ENCODE results near the gene SOD1.

Gene SOD1

DNA sequence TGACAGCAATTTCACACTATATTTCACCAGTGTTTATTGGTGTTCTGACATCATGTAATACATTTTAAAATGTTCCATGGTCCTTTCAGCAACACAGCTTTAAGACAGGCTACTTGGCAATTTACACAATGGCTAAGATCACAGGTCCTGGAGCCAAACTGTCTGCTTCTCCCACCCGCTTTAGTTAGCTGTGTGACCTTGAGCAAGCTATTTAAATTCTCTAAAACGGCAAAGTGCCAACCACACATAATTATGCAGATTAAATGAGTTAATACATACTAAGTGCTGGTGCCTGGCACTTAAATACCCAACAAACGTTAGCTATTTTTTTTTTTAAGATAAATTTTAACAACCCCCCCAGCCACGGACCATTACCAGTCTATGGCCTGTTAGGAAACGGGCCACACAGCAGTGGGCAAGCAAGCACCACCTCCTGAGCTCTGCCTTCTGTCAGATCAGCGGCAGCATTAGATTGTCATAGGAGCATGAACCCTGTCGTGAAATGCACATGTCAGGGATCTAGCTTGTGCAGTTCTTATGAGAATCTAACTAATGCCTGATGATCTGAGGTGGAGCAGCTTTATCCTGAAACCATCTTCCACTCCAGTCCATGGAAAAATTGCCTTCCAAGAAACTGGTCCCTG is 26.9 kb downstream of the SOD1 start:
- DNase-seq = no peak

DNA sequence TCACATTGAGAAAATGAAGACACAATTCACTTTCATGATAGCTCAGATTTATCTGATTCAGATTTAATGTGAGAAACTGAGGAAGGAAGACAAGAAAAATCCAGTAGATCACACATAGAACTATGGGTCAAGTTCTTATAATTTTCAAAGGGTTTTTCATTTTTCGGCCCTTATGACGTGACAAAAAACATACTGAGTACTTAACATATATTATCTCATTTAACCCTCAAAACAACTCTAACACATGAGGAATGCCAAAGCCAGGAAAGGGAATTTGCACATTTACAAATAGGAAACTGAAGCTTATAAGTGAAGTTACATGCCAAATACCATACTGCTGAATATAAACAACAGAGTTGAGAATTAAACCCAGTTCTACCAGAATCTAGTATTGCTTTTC is 27.6 kb downstream of the SOD1 start:
- DNase-seq = no peak

DNA sequence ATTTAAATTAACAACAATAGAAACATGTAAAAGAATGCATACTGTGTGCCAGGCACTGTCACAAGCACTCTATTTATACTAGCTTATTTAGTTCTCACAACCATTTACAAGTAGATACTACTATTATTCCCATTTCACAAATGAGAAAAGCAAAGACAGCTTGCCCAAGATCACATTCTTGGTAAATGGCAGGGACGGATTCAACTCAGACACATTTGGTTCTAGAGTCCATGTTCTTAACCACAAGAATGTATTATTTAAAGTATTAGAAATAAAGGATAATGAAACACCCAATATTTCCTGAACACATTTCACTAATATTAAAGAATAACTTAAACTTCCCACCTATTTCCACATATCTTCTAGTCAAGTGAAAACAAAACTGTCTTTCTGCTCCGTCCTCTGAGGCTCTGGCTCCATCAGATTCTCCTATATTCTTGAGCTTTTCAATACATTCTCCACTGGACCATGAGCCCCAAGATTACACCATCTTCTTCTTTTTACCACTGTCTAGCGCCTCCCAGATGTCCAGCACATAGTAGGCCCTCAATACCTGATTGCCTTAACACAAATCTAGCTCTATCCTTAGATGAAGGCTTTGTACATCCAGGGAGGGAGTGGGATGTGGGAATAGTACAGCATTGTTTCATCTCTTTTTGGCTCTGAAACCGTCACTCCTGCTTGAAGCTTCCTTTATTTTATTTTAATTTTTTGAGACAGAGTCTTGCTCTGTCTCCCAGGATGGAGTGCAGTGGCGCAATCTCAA is 29.3 kb downstream of the SOD1 start:
- DNase-seq = no peak

DNA sequence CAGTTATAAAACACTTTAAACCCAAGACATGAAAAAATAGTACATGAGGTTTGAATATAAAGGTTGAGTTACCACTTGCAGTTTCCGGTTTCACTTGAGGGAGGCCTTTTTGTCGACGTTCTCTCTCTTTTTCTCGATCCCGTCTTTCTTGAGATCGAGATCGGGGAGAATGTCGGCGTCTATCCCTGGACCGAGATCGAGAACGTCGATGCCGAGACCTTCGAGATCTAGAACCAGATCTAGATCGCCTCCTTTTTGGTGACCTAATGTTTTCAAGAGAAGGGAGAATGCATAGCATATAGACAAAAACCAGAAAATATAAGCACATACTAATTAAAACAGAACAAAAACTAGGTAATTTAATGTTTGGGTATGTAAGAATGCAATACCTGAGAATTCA is 33.7 kb downstream of the SOD1 start:
- no peak for DNase-seq

DNA sequence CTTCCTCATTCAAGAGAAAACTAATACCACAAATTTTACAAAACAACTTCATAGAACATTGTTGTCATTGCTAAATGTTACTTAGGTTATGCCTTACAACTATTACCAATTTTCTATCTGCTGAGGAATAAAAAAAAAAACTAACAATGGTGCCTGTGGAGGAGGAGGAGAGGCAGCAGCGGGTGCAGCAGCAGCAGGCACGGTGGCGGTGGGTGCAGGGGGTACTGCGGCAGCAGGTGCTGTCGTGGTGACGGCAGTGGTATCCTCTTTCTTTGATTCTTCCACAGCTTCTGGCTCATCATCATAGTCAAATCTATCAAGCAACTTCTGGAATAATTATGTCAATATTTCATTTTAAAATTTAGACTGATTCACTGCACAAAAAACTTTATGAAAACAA is 36.9 kb downstream of the SOD1 start:
- DNase-seq = no peak

DNA sequence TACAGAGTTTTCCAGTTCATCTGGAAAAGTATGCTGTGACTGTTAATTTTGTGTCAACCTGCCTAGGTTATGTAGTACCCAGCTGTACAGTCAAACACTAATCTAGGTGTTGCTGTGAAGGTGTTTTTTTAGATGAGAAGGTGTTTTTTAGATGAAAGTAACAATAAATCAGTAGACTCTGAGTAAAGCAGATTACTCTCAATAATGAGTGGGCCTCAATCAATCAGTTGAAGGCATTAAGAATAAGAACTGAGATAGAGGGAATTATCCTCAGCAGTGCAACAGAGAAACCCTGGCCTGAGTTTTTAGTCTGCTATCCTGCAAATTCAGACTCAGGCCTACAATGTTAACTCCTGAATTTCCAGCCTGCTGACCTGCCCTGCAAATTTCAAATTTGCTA is 39.0 kb downstream of the SOD1 start:
- no peak for DNase-seq

DNA sequence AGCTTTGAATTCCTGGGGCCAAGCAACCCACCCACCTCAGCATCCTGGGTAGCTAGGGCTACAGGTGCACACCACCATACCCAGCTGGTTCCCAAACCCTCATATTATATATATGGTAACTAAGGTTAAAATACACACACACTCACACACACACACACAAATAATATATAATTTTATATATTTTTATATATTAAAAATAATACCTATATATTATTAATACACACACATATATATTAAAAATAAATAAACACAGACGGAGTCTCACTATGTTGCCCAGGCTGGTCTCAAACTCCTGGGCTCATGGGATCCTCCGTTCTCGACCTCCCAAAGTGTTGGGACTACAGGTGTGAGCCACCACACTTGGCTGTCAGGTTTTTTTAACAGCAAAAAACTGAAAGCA is 40.5 kb downstream of the SOD1 start:
- no peak for DNase-seq

DNA sequence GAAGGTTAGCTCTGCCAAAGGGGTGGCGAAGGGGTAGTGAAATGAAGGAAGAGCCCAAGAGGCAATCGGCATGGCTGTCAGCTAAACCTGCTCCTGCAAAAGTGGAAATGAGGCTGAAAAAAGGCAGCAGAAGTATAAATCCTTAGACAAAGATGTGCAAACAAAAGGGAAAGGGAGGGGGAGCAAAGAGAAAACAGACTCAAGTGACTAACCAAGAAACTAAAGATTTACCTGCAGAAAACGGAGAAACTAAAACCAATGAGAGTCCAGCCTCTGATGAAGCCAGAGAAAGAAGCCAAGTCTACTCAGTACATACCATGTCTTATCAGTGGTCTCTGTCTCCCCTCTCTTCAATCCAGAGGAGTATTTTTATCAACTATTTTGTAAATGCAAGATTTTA is 47.1 kb downstream of the SOD1 start:
- DNase-seq = no peak

DNA sequence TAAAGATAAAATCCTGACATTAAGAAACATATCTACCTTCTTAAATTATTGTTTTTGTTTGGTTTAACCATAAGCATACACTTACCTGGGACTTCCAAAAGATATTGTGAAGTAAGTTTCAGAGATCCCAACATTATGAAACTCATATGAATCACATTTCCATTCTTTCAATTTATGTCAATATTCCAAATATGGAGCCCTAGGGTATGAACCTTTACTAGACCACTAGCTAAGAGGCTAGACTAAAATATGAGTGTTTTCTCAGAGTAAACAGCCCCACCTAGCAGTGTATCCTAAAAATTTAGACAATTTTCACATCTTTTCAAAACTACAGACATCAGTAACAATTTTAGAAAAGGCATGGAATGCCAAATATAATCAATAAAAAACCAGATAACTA is 48.0 kb downstream of the SOD1 start:
- no peak for DNase-seq

DNA sequence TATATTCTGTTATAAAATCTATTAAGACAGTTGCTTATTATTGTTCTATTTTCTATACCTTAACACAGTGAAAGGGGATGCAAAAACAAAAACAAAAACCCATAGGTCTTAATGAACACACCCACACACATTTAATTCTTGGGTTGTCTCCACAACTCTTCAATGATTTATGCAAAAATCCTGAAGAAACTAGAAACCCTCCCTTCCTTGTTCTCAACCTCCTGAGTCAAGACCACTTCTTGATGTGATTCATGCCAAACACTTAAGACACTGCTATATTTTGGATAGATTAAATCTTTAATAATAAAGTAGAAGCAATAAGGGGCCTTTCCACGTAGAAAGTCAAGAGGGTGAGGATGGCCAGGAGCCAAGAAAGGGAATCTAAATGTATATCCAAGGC is 49.0 kb downstream of the SOD1 start:
- no peak for DNase-seq

DNA sequence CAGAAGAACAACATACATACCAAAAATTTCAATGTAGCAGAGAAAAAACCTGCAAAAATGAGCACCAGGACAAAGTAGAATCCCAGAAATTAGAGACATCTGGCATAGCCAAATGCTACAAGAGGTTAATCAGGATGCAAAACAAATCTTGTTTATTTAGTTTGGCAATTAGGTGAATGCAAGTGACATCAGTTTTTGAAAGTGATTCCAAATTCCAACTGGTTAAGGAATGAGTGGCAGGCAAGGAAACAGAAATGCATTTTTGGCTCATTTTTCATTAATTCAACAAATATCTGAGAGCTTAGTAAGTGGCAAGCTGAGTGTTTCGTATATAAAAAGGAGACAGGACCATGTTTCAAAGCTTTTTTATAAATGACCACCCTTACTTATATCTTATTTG is 51.1 kb downstream of the SOD1 start:
- no peak for DNase-seq

DNA sequence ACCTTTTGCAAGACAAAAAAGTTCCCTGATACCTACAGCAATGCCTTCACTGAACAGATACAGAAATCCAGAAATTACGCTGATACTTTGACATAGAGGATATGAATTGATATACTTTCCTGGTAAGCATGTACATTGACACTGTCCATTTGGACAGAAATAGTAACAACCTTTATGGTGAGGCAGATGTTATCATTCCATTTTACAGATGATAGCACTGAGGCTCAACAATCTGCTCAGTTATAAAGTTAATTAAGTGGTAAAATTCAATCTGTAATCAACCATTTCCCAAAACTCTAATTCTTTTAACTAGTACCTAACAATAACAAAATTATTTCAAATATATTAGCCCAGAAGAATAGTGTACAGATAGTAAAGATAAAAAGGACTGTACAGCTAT is 51.8 kb downstream of the SOD1 start:
- DNase-seq = no peak

DNA sequence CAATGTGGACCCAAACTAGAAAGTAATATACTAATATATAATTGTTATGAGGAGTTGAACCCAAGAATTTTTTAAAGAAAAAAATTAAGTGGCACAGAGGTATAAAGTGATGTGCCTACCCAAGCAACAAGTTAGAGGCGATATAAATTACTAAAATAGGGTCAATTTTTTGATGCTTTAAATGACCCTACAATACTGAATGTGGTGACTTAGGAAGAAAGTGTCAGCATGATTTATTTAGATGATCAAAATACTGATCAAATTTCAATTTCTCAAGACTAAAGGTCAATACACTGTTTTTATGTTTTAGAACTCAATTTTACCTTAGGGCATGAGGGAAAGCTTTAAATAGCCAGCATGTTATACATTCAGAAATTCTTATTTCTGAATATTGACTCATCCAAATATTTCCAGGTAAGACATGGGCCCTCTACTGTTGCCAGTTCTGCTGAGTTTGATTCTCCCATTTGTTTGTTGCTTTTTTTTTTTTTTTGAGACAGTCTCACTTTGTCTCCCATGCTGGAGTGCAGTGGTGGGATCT is 52.3 kb downstream of the SOD1 start:
- DNase-seq = no peak

DNA sequence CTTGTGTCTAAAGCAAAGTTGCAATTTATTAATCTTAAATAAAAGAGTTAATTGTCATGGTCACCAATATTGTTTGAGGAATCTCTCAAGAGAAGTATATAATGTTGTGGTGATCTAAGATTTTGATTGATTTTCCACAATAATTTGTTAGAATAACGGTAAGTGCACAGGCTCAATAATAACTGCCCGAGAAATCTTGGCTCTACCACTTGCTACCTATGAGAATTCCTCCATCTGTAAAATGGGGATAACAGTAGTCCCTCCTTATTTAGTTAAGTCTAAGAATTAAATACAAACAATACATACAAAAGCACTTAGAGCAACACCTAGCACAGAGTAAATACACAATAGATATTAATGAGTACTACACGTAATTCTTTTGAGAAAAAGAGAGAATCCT is 53.6 kb downstream of the SOD1 start:
- DNase-seq = no peak

DNA sequence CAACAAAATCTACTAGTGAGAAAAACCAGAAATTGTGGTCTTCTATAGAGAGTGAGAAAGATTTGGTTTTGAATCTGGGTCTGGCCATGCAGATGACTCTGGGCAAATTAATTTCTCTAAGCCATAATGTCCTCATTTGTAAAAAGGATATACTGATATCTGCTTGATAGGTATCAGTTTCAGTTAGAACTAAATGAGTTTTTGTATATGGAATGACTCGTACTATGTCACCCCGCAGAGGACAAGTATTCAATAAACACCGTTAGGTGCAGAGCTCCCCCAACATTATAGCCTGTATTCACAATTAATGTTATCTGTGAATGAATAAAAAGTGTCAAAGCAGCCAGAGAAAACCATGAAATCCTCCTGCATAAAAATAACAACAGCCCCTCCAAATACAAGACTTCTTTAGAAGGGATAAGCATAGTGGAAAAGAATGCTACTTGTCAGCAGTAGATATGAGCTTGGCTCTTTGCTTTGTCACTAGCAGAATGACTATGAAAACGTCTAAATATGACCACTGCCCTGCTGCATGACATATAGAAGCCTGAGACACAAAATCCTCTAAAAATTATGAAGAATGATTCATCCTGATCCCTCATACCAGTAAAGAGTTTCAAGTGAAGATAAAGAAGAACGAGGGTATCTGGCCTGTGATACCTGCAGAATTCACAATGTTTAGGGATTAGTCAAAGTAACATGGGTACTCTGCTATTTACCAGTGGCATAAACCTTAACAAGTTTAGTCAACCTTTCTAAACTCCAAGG is 54.7 kb downstream of the SOD1 start:
- DNase-seq = no peak

DNA sequence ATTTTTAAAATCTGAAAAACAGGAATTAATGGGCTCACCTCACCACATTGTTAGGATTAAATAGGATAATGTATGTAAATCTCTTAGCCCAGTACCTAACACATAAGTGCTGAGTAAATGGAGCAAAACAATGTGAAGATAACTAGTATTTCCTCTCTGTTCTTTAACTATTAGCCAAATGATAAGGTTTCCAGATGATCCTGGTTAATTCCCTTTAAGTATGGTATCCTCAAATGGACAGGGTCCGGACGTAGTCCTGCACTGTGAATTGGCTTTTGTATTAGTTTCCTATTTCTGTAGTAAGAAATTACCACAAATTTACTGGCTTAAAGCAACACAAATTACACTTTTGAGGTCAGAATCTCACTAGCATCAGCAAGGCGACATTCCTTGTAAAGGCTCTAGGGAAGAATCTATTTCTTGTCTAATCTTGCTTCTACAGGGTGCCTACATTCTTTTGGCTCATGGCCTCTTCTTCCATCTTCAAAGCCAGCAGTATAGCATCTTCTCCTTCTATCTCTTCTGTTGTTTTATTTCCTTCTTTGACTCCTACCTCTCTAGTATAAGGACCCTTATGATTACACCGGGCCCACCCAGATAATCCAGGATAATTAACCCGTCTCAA is 55.4 kb downstream of the SOD1 start:
- DNase-seq = no peak

DNA sequence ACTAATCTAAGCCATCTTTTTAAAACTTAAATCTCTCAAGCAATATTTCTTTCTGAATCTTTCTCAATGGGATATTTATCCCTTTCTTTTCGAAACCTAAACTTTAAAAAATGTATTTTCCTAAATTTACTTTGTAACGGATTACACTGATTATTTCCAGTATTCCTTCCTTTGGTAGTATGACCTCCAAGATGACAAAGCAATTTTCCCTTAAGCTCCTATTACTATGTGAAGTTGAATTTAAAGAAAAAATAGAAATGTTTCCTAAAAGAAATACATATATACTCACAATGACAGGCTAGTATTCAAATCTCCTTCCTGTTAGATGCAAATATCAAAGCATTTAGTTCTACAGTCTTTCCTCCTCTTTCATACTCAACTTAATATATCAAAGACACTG is 56.6 kb downstream of the SOD1 start:
- no peak for DNase-seq
